ENCODE measurements around the gene KCP.
"Not testable (repeated sequence)": the region's sequence is repeated elsewhere in the genome, so short reads cannot be mapped to it uniquely, and the experiment has no call there.

KCP gene

GRCh38 chr7:128910569-128910945 lies at the start of gene KCP:
TSS of gene KCP (minus strand) at chr7:128910709. CDS start at chr7:128910676, 33 bp downstream.
- no peak for DNase-seq (ENCODE audit: low read depth)

DNA sequence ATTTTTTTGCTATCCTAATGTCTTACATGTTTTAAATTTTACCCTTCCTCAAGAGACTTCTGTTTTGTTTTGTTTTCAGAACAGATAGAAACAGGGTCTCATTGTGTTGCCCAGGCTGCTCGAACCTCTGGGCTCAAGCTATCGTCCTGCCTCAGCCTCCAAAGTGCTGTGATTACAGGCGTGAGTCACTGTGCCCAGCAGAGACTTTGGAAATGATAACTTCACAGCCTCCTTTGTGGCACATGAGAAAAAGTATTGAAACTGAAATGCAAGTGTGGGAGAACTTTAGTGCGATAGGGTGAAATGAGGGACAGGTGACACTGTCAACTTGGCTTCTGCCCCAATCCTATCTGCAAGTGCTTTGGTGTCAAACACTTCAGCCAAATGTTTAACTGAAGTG lies 48.8 kb upstream of the KCP start:
- no peak for DNase-seq (ENCODE audit: low read depth)

- DNase-seq (ENCODE audit: low read depth): no peak
These were observed 45.5 kb upstream of the KCP start for GRCh38 chr7:128955981-128956380.

- DNase-seq (ENCODE audit: low read depth): peak; percentile 70
These were observed 44.6 kb upstream of the KCP start for GRCh38 chr7:128954830-128955802.

- no peak for DNase-seq (ENCODE audit: low read depth)
These were observed 43.6 kb upstream of the KCP start for GRCh38 chr7:128954150-128954549.

GRCh38 chr7:128951296-128951695 lies 40.8 kb upstream of the KCP start:
- no peak for DNase-seq (ENCODE audit: low read depth)

GRCh38 chr7:128948976-128949760 lies 38.7 kb upstream of the KCP start:
- peak; percentile 28 for DNase-seq (ENCODE audit: low read depth)

DNA sequence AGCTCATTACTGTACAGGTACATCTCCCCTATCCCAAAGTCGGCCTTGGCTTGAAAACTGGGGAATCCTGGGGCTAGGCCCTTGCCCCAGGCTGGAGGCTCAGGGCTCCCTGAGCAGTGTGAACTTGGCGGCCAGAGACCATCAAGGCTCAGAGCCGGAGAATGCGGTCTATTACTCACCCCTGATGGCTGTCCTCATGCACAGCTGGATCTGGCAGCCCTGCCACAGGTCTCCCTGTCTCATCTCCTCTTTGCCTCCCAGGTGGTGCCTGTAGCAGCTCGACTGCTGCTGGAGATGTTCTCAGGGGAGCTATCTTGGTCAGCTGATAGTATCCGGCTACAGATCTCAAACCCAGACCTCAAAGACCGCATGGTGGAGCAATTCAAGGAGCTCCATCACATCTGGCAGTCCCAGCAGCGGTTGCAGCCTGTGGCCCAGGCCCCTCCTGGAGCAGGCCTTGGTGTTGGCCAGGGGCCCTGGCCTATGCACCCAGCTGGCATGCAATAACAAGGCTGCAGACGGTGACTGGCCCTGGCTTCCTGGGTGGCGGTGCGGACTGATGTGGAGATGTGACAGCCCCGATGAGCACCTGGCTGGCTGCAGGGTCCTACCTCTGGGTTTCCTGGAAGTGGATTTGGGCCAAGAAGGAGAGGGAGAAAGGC lies 37.9 kb upstream of the KCP start:
- DNase-seq (ENCODE audit: low read depth): peak; percentile 12

GRCh38 chr7:128947854-128948253 lies 37.3 kb upstream of the KCP start:
- no peak for DNase-seq (ENCODE audit: low read depth)

GRCh38 chr7:128946936-128947830 lies 36.7 kb upstream of the KCP start:
- DNase-seq (ENCODE audit: low read depth): no peak

DNA sequence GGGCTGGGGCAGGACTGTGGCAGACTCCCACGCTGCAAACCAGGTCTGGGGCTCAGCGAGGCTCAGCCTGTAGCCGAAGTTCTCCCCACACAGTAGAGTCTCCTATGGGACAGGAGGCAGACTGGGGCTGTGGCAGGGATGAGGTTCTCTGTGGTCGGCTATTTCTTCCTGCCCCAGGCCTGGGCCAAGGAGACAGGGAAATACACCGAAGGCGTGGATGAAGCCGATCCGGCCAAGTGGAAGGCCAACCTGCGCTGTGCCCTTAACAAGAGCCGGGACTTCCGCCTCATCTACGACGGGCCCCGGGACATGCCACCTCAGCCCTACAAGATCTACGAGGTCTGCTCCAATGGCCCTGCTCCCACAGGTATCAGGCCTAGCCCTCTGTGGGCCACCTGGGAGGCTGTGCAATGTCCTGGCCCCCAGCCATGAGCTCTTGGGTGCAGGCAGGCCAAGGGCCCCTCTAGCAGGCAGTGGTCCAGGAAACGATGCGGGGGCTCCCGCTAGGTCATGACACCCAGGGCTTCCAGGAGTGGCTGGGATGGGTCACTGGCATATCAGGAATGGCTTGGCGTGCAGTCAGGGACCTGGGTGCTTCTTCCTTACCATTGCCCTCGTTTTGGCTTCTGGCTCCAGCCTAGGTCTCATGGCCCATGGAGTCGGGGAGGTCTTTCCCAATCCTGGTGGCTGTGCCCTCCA lies 35.3 kb upstream of the KCP start:
- no peak for DNase-seq (ENCODE audit: low read depth)

DNA sequence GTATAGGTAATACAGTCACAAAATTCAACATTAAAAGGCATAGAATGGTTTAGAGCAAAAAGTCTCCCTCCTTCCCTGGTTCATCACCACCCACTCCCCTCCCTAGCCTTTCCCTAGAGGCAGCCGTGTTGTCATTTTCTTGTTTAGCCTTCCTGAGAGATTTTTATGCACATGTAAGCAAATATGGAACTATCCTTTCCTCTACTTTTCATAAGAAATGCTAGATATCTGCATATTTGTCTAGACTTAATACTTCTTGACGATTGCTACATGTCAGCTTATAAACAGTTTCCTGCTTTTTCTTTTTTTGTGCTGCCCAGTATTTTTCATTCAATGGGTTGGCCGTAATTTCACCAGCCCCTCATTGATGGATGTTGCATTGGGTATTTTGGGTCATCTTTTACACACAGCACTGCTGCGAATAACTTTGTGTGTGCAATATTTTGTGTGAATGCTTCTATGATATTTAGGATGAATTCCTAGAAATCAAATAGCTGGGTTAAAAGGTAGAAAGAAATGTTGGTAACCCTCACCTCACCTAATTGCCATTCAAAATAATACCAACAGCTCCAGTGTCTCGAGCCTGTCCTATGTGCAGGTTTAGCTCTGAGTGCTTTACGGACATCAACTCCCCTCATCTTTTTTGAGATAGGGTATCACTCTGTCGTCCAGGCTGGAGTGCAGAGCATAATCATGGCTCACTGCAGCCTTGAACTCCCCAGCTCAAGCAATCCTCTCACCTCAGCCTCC lies 34.2 kb upstream of the KCP start:
- no peak for DNase-seq (ENCODE audit: low read depth)

DNA sequence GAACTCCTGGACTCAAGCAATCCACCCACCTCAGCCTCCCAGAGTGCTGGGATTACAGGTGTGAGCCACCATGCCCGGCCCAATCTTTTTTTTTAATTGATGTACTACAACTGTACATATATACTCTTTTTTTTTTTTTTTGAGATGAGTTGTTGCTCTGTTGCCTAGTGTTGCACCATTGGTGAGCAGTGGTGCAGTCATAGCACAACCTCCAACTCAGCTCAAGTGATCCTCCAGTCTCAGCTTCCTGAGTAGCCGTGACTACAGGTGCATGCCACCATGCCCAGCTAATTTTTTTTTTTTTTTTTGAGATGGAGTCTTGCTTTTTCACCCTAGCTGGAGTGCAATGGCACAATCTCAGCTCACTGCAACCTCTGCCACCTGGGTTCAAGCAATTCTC lies 32.7 kb upstream of the KCP start:
- DNase-seq (ENCODE audit: low read depth): not testable (repeated sequence)

- no peak for DNase-seq (ENCODE audit: low read depth)
These were observed 31.5 kb upstream of the KCP start for GRCh38 chr7:128941946-128942526.

- no peak for DNase-seq (ENCODE audit: low read depth)
These were observed 30.9 kb upstream of the KCP start for GRCh38 chr7:128941323-128941890.

DNA sequence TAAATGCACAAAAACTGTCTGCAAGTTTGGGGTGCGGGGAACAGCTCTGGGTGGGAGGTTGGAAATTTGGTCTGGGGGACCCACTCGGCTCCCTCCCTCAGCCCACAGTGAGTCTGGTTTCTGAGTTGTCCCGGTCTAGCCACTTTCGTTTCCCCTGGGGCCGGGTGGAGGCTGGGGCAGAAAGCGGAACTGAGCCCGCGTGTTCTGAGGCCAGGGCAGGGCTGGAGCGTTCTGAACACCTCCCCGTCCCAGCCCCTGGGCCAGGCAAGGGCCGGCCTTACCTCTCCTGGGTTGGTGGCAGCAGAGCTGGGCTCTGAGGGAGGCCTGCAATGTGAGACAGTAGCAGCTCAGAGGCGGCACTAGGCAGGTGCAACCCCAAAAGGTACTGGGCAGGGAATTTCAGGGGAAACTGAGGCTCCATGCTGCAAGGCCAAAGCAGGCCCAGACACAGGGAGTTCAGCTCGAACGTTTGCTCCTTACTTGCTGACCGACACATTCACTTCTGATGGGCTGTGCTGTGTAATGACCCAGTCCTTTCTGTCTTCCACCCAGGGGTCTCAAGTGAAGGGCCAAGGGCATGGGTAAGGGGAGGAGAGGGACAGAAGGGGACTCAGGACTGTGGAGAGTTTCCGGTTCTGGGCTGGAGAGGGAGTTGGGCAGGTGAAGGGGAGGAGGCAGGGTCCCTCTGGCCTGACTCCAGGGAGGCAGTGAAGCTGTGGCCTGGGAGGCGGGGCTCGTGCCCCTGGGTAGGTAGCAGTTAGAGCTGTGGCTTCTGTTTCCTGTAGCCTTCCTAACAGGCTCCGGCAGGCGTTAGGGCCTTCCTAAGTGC lies 30.2 kb upstream of the KCP start:
- no peak for DNase-seq (ENCODE audit: low read depth)

- no peak for DNase-seq (ENCODE audit: low read depth)
These were observed 29.4 kb upstream of the KCP start for GRCh38 chr7:128939861-128940410.

All from amniotic epithelial cell (primary cell).